AG04450 (cell line): ENCODE data around the gene DHRS1. TPM values are rescaled to one million over a fixed set of nuclear protein-coding genes. Genes with fewer than 3 reads are reported as not detected.

Source experiments
- CTCF ChIA-PET: fragments of 300-600, 350-600 bp; formaldehyde crosslinking; extraction: SDS; loops from one replicate; lab custom pipeline; 2022; ENCODE audit warnings: antibody characterized with exemption, inconsistent platforms; lab: Charles Lee
- POLR2A ChIA-PET: fragments of 350-600 bp; formaldehyde crosslinking; extraction: SDS; loops from one replicate; lab custom pipeline; 2021; ENCODE audit warnings: antibody characterized with exemption, inconsistent platforms; lab: Yijun Ruan, JAX
- DNase-seq: peaks from one replicate; pipeline ENCODE4 v3.0.0-alpha.2; 2011; ENCODE audit warnings: low read depth, low spot score
- H3K27ac ChIP-seq: one replicate; pipeline ENCODE4 v1.5.1; 2012; ENCODE audit warnings: low read depth, low read length, control low read depth
- H3K27me3 ChIP-seq: one replicate; pipeline ENCODE4 v1.6.0; 2012; ENCODE audit warnings: low read length; ENCODE audit not compliant: control insufficient read depth, insufficient read depth
- H3K4me3 ChIP-seq: 2 replicates; pipeline ENCODE4 v1.5.1; 2011; ENCODE audit warnings: mild to moderate bottlenecking, low read depth, low read length, control low read depth
- H3K9me3 ChIP-seq: 2 replicates; pipeline ENCODE4 v1.5.1; 2012; ENCODE audit warnings: low read length; ENCODE audit not compliant: control insufficient read depth, insufficient read depth
- polyA plus RNA-seq: library from polyadenylated mRNA; depleted of rRNA; stranded (reverse); fragments of >200 nt; gene quantifications from 2 replicates; pipeline ENCODE4 v1.2.3, GENCODE V29; 2011
- TF ChIP-seq, protein P1 (sequence below): IDR thresholded peaks from 2 replicates; pipeline ENCODE4 v1.5.1; 2011; ENCODE audit warnings: low read depth, low read length, control low read depth, inconsistent platforms

The DHRS1 gene
- polyA plus RNA-seq, 1 experiment = 33.8 TPM

DNA sequence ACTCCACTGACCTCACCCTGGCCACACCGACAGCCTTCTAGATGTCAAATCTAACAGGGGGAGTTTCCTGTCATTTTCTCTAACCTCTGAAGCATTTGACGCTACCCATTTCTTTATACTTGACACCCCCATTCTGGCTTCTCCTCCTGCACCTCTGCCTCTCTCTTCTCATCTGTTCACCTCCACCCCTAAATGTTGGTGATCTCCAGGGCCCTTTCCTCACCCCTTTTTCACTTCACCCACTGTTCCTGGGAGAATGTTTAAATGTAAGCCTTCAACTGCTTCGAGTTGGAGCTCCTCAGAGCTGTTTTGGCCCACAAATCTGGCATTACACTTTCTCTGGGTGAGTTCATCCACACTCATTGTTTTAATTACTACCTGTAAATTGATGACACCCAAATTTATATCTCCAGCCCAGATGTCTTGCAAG, 27.7 kb downstream of the DHRS1 start:
- H3K9me3 ChIP-seq = no peaks in the 10 kb centered on the region
- no peak overlapping the region for H3K27ac ChIP-seq
- ChIA-PET POLR2A (interaction anchor here (0.5 to 3.6 kb wide), 11 partner anchors 12 to 1269 kb away, joined by 3 to 50 read pairs (median 4); partner anchors contain the start of genes CHMP4A, CIDEB, DHRS1 and MDP1), CTCF (interaction anchor here (0.6 to 3.0 kb wide), 10 partner anchors 9 to 164 kb away, joined by 3 to 19 read pairs (median 4); partner anchors contain the start of genes CIDEB and TINF2)
- no peaks in the 10 kb centered on the region for H3K27me3 ChIP-seq
- peak overlapping the region; percentile 88 for H3K4me3 ChIP-seq
- TF ChIP-seq, protein P1, sequence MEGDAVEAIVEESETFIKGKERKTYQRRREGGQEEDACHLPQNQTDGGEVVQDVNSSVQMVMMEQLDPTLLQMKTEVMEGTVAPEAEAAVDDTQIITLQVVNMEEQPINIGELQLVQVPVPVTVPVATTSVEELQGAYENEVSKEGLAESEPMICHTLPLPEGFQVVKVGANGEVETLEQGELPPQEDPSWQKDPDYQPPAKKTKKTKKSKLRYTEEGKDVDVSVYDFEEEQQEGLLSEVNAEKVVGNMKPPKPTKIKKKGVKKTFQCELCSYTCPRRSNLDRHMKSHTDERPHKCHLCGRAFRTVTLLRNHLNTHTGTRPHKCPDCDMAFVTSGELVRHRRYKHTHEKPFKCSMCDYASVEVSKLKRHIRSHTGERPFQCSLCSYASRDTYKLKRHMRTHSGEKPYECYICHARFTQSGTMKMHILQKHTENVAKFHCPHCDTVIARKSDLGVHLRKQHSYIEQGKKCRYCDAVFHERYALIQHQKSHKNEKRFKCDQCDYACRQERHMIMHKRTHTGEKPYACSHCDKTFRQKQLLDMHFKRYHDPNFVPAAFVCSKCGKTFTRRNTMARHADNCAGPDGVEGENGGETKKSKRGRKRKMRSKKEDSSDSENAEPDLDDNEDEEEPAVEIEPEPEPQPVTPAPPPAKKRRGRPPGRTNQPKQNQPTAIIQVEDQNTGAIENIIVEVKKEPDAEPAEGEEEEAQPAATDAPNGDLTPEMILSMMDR = no peak
- DNase-seq = no peak

DNA sequence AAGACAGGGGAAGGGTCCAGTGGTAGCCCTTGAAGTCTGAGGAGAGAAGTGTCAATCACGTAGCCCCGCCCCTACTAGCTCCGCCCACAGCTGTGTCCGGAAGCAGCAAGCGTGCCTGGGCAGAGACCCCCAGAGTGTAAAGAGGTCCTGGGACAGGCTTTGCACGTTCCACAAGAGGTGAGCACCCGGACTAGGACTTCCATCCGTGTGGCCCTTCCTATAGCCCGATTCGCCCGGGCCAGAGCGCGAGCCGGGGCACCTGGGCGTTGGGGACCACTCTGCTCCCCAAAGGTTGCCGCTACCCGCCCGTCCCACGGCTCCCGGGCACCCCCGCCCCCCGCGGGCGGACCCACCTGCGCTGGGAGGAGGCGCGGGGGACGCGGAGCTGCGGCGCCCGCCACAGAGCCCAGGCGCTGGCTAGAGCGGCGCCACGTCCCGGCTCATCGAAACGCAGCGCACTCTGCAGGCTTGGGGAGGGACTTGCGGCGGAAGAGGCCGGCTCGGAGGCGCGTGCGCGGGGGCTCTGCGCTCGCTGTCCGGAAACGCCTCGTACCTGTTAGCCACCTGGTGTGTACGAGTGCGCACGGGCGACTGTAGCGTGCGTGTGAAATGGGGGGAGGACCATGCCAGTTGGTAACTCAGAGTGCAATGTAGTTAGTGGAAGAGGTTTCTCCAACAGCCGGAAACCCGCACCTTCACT, 28.3 kb downstream of the DHRS1 start, which contains the start of gene RABGGTA:
Gene RABGGTA (minus strand): TSS at position 464 of the 700 bp plus-strand sequence. CDS start 482 bp downstream, outside the sequence.
- POLR2A ChIA-PET = interaction anchor here (0.5 to 3.6 kb wide), 15 partner anchors 10 to 1269 kb away, joined by 3 to 50 read pairs (median 4); partner anchors contain the start of genes CHMP4A, CIDEB, DCAF11 and DHRS1

DNA sequence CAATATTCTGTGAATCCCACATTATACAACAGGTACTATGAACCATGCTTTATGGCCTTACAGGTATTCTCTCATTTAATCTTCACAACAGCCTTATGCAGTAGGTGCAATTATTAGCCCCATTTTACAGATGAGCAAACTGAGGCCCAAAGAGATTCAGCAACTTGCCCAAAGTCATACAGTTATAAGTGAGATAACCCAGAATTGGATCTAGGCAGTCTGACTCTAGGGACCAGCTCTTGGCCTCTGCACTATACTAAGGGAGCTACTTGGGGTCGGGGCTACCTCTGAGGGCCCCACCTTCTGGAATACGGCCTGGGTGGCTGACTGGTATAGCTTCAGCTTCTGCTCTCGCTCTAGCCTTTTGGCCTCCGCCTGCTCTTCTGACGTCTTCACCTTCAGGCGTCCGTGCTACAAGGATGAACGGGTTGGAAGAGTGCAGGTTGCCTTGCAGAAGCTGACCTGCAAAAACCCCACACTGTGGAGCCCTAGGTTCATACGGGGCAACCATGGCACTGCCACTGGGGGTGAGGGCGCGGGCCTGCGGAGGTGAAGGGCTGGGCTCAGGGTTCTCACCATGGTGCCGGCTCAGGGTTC, 28.9 kb downstream of the DHRS1 start:
- no peak for DNase-seq
- peak overlapping the region; percentile 87 for H3K27ac ChIP-seq
- no peaks in the 10 kb centered on the region for H3K27me3 ChIP-seq
- ChIA-PET POLR2A (interaction anchor here (0.8 to 3.6 kb wide), 9 partner anchors 9 to 161 kb away, joined by 3 to 50 read pairs (median 8); partner anchors contain the start of genes CHMP4A, CIDEB, DCAF11 and DHRS1), CTCF (interaction anchor here (0.6 to 3.0 kb wide), 5 partner anchors 27 to 66 kb away, joined by 3 to 19 read pairs (median 6); partner anchors contain the start of gene TINF2)
- TF ChIP-seq, protein P1 = no peak
- peak overlapping the region; percentile 88 for H3K4me3 ChIP-seq
- H3K9me3 ChIP-seq = no peaks in the 10 kb centered on the region

More for the DNA sequence above, 28.3 kb downstream of the DHRS1 start, which contains the start of gene RABGGTA:
- peak; percentile 66 for DNase-seq
- Histone ChIP-seq H3K4me3 (peak within 1 kb of the TSS; percentile 88), H3K27ac (peak within 1 kb of the TSS; percentile 87), H3K9me3 (no peaks in the 10 kb centered on the region), H3K27me3 (no peaks in the 10 kb centered on the region)
- CTCF ChIA-PET = interaction anchor here (0.6 to 3.0 kb wide), 10 partner anchors 9 to 165 kb away, joined by 3 to 19 read pairs (median 4); partner anchors contain the start of genes CIDEB and TINF2
- TF ChIP-seq, protein P1 = peak; percentile 67

DNA sequence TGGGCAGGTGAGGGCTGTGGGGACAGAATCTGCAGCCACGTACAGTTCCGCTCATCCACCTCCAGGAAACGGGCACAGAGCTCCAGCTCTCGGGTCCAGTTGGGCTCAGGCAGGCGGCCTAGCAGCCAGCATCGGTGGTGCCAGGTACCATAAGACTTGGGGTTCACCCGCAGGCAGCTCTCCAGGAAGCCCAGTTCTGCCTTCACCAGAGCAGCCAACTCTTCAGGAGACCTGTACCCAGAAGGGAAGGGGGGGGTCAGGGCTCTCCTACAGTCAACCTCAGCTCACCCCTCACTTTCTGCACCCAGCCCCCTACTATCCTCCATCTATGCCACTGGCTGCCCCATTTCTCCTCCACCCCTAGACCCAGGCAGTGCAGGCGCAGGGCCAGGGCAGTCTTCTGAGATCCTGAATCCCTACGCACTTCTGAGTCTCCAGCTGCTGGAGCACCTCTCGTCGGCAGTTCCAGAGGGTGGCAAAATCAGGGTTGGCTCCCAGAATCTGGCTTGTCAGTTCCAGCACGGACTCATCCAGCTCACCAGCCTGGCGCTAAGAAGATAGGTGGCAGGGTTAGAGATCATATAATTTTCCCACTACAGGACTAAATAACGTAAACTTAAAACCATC, 29.6 kb downstream of the DHRS1 start:
- DNase-seq = no peak
- TF ChIP-seq, protein P1 = no peak
- Histone ChIP-seq H3K4me3 (no peak overlapping the region), H3K27me3 (no peaks in the 10 kb centered on the region), H3K9me3 (no peaks in the 10 kb centered on the region), H3K27ac (no peak overlapping the region)
- CTCF ChIA-PET = interaction anchor here (0.8 to 3.0 kb wide), 5 partner anchors 18 to 95 kb away, joined by 3 to 19 read pairs (median 6); partner anchors contain the start of gene TINF2
- POLR2A ChIA-PET = interaction anchor here (0.8 to 3.6 kb wide), 2 partner anchors 28 to 155 kb away, joined by 3 to 50 read pairs; partner anchors contain the start of genes DCAF11, NRL and TINF2
